Breast epithelium (tissue), 4 donors: ENCODE results near the gene PKMYT1. TPM values are rescaled to one million over a fixed set of nuclear protein-coding genes. Genes with fewer than 3 reads are reported as not detected.

ENCODE experiments used
- DNase-seq, 2 donors: peaks; one replicate each; pipeline ENCODE4 v3.0.0-alpha.2; 2019; ENCODE audit warnings: low spot score in 2 of 2
- H3K27ac ChIP-seq, 2 donors: fragments of 200-600 bp; sonication (generic) in 1 of 2; one replicate each; pipeline ENCODE4 v1.5.1; 2016 to 2019; ENCODE audit warnings: mild to moderate bottlenecking in 1 of 2
- H3K27me3 ChIP-seq, 2 donors: fragments of 200-600 bp; sonication (generic) in 1 of 2; one replicate each; pipeline versions ENCODE4 v1.5.1 to v1.6.0; 2017 to 2019; ENCODE audit warnings: control low read depth in 1 of 2, mild to moderate bottlenecking in 1 of 2
- H3K36me3 ChIP-seq: fragments of 200-600 bp; one replicate; pipeline ENCODE4 v1.5.1; 2019
- H3K4me1 ChIP-seq, 2 donors: fragments of 200-600 bp; sonication (generic); one replicate each; pipeline ENCODE4 v1.5.1; 2016 to 2019; ENCODE audit warnings: control low read depth in 1 of 2
- H3K4me3 ChIP-seq, 3 donors: fragments of 200-600 bp; sonication (generic); 1 replicate in 2 of 3; 2 replicates in 1 of 3; pipeline ENCODE4 v1.5.1; 2016 to 2019; ENCODE audit warnings: mild to moderate bottlenecking in 3 of 3, moderate library complexity in 2 of 3
- H3K9me3 ChIP-seq, 2 donors: fragments of 200-600 bp; sonication (generic) in 1 of 2; one replicate each; pipeline ENCODE4 v1.5.1; 2016 to 2019; ENCODE audit warnings: control low read depth in 1 of 2
- POLR2A ChIP-seq: fragments of 450-650 bp; IDR thresholded peaks from one replicate; pipeline ENCODE4 v1.6.1; 2016; ENCODE audit warnings: antibody characterized with exemption, mild to moderate bottlenecking, moderate library complexity
- POLR2AphosphoS5 ChIP-seq, 3 donors: sonication (generic); formaldehyde crosslinking; IDR thresholded peaks; one replicate each; pipeline ENCODE4 v1.6.1; 2017; ENCODE audit warnings: antibody characterized with exemption in 3 of 3
- intact Hi-C: fragments of 100-400 bp; cut with DNase I; formaldehyde crosslinking; loops from one replicate; pipeline ENCODE4 v1.15.1; 2023; ENCODE audit warnings: low total_unique reads
- total RNA-seq, 3 donors: library from RNA; depleted of rRNA; stranded (reverse); fragments of >200 nt; gene quantifications; one replicate each; pipeline ENCODE4 v1.1.0, GENCODE V29; 2016
- TF ChIP-seq, protein P1 (sequence below), 3 donors: fragments of 450-650 bp; IDR thresholded peaks; one replicate each; pipeline ENCODE4 v1.5.1; 2016 to 2017; ENCODE audit warnings: antibody characterized with exemption in 3 of 3, mild to moderate bottlenecking in 3 of 3, moderate library complexity in 3 of 3

The PKMYT1 gene
- total RNA-seq, 3 donors from 2014 or later = 0.66 to 1.4 (median 0.73) TPM

DNA sequence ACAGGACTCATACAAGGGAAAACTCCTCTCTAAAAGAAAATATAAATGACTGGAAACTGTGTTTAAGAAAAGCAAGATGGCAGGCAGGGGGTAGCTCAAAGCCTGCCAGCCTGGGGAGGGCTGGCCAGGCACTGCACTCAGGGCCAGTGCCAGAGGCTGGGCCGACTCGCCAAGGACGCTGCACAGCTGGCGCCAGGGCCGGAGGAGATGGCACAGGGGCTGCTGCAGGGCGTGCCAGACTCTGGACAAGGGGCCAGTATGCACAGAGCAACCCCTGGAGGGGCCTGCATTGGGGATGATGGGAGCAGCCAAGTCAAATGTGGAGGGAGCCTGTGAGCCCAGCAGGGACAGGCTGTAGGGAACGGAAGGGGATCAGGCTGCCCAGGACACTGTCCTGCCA lies 4.0 kb downstream of the PKMYT1 start:
- Histone ChIP-seq H3K9me3 (no peaks in the 10 kb centered on the region), H3K27ac (no peak overlapping the region), H3K27me3 (no peaks in the 10 kb centered on the region), H3K4me3 (no peak overlapping the region), H3K36me3 (no peaks in the 10 kb centered on the region), H3K4me1 (peaks cover 0 to 3% of the 10 kb centered on the region in 2 donors)
- DNase-seq = no peak
- intact Hi-C loops = no loop called here
- TF ChIP-seq POLR2AphosphoS5 (IDR thresholded peaks at IDR 0.05) = no peak
- no peak for TF ChIP-seq POLR2A
- TF ChIP-seq, protein P1, sequence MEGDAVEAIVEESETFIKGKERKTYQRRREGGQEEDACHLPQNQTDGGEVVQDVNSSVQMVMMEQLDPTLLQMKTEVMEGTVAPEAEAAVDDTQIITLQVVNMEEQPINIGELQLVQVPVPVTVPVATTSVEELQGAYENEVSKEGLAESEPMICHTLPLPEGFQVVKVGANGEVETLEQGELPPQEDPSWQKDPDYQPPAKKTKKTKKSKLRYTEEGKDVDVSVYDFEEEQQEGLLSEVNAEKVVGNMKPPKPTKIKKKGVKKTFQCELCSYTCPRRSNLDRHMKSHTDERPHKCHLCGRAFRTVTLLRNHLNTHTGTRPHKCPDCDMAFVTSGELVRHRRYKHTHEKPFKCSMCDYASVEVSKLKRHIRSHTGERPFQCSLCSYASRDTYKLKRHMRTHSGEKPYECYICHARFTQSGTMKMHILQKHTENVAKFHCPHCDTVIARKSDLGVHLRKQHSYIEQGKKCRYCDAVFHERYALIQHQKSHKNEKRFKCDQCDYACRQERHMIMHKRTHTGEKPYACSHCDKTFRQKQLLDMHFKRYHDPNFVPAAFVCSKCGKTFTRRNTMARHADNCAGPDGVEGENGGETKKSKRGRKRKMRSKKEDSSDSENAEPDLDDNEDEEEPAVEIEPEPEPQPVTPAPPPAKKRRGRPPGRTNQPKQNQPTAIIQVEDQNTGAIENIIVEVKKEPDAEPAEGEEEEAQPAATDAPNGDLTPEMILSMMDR (IDR thresholded peaks at IDR 0.05) = no peak

DNA sequence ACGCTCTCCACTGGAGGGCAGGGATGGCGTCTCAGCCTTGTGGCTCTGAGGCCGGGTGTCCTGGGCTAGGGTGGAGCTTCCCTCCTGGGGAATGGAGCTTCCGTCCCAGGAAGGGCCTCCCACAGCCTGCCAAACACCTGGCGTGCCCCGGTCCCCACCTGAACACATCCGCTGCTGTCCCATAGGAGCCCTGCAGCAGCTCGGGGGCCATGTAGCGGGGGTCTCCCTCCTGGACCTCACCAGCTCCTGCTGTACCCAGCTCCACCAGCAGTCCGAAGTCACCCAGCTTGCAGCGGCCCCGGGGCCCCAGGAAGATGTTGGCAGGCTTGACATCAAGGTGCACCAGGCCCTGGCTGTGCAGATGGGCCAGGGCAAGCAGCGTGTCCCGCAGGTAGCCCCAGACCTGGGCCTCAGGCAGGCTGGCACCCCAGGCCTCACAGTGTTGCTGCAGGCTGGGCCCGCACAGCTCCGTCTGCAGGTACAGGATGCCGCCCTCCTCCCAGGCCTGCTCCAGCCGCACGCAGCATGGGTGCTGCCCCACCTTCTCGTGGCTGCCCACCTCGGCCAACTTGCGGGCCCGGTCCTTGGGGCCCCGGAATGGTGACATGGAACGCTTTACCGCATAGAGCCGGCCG lies 5.0 kb downstream of the PKMYT1 start:
- no peak for TF ChIP-seq POLR2AphosphoS5 (IDR thresholded peaks at IDR 0.05)
- TF ChIP-seq POLR2A = no peak
- TF ChIP-seq, protein P1 (IDR thresholded peaks at IDR 0.05) = no peak
- peaks cover under 1 to 4% of the 10 kb centered on the region in 2 donors for H3K4me1 ChIP-seq
- H3K36me3 ChIP-seq = no peaks in the 10 kb centered on the region
- H3K4me3 ChIP-seq = no peak overlapping the region
- no peak for DNase-seq
- H3K27ac ChIP-seq = no peak overlapping the region
- intact Hi-C loops = no loop called here
- H3K27me3 ChIP-seq = no peaks in the 10 kb centered on the region
- no peaks in the 10 kb centered on the region for H3K9me3 ChIP-seq

DNA sequence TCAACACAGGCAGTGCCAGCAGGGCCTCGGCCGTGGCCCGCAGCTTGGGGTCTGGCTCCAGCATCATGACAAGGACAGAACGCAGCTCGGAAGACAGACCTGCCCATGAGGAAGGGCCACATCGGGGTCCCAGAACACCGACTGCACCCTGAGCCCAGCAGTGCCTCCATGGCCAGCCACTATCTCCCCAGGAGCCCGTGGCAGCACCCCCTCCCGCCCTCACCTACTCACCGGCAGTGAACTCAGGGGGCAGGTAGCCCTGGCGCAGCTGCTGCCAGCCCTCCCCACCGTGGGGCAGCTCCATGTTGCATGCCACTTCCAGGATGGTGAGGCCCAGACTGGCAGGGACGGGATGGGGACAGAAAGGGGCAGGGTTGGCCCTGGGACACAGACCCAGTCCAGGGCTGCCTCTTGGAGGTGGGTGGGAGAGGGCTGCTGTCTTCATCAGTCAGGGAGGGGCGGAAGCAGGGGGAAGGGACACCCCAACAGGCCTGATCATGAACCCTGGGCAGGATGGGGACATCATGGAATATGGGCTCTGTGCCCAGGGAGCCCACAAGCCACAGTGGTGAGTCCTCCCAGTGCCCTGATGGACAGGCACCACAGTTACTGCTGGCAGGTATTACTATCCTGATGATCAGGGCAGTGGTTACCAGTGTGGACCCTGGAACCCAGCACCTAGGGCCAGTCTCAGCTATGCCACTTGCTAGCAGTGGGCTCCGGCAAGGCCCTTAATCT lies 5.8 kb downstream of the PKMYT1 start:
- H3K36me3 ChIP-seq = no peaks in the 10 kb centered on the region
- no peak overlapping the region for H3K27ac ChIP-seq
- intact Hi-C loops = no loop called here
- peaks cover 4 to 6% of the 10 kb centered on the region in 2 donors for H3K4me1 ChIP-seq
- H3K27me3 ChIP-seq = no peaks in the 10 kb centered on the region
- H3K4me3 ChIP-seq = no peak overlapping the region
- TF ChIP-seq POLR2A (no peak), POLR2AphosphoS5 (IDR thresholded peaks at IDR 0.05) (no peak)
- TF ChIP-seq, protein P1 (IDR thresholded peaks at IDR 0.05) = no peak
- no peaks in the 10 kb centered on the region for H3K9me3 ChIP-seq
- DNase-seq = no peak

DNA sequence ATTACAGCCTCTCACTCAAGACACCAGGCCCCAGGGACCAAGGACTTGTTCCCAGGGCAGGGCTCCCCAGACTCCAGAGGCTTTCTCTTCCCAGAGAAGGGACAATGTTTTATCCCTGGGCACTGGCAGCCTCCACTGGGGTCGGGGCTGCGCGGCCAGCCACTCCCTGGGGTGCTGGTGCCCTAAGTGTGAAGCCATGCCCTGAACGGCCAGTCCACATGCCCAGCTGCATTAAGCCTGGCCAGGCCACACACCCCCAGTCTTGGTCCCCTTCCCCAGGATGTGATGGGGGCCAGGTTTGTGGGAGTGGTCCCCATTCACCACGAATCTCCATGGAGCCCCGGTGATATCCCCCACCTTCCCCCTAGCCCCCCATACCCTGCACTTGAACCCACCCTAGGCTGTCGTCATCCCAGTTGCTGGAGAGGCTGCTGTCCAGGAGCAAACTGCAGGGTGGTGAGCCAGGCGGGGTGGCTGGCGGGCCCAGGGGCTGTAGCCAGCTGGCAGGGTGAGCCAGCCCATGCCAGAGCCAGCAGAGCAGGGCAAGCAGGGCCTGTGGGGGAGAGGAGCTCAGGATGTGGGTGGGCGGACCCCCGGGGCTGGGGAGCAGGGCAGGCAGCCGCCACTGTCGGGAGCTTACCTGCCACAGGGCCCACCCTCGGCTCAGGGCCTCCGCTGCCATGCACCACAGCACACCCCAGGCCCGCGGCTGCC lies 6.5 kb downstream of the PKMYT1 start:
- TF ChIP-seq POLR2AphosphoS5 (IDR thresholded peaks at IDR 0.05) (no peak), POLR2A (no peak)
- TF ChIP-seq, protein P1 (IDR thresholded peaks at IDR 0.05) = no peak
- no peaks in the 10 kb centered on the region for H3K27me3 ChIP-seq
- no peaks in the 10 kb centered on the region for H3K36me3 ChIP-seq
- DNase-seq = no peak
- no peak overlapping the region for H3K27ac ChIP-seq
- H3K9me3 ChIP-seq = no peaks in the 10 kb centered on the region
- H3K4me1 ChIP-seq = peaks cover 4 to 6% of the 10 kb centered on the region in 2 donors
- intact Hi-C loops = no loop called here
- no peak overlapping the region for H3K4me3 ChIP-seq

DNA sequence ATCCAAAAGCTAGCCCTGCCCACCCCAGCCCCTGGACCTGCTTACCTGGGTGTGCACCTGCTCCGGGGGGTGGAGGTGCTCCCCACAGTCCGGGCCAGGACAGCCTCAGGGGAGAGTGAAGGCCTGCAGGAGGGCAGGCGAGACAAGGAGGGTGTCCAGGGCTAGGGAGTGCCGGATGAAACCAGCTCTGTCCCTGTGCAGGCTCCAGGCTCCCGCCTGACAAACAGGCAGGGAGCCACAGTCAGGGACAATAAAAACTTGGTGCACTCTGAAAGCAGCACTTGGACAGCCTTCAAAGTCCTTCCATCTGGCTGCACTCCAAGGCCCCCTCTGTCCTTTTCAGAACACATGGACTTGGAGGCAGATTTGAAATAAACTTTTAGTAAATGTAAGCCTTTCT lies 7.2 kb downstream of the PKMYT1 start:
- intact Hi-C loops = no loop called here
- Histone ChIP-seq H3K27ac (no peak overlapping the region), H3K4me3 (no peak overlapping the region), H3K4me1 (peaks cover 4 to 6% of the 10 kb centered on the region in 2 donors), H3K27me3 (peaks cover 0 to under 1% of the 10 kb centered on the region in 2 donors), H3K9me3 (no peaks in the 10 kb centered on the region), H3K36me3 (no peaks in the 10 kb centered on the region)
- TF ChIP-seq POLR2AphosphoS5 (IDR thresholded peaks at IDR 0.05) (no peak), POLR2A (no peak)
- TF ChIP-seq, protein P1 (IDR thresholded peaks at IDR 0.05) = no peak
- DNase-seq = no peak
